BLaER1 treated with 17β-estradiol and CSF1 and Interleukin-3, amounts not matched to agents 10 nM and 100 nM (cell line): ENCODE measurements around the gene HSPA4L.

ENCODE experiments used
- H3K27ac ChIP-seq, 11 experiments: shearing (Covaris generic); formaldehyde crosslinking; 2 replicates each; pipeline ENCODE4 v1.8.1; 2022
- H3K27me3 ChIP-seq, 11 experiments: shearing (Covaris generic); formaldehyde crosslinking; 2 replicates each; pipeline ENCODE4 v1.8.1; 2022
- H3K36me3 ChIP-seq, 11 experiments: shearing (Covaris generic); formaldehyde crosslinking; 2 replicates each; pipeline ENCODE4 v1.8.1; 2022
- H3K4me1 ChIP-seq, 10 experiments: shearing (Covaris generic); formaldehyde crosslinking; 2 replicates each; pipeline ENCODE4 v1.8.1; 2022
- H3K4me2 ChIP-seq, 11 experiments: shearing (Covaris generic); formaldehyde crosslinking; 2 replicates each; pipeline ENCODE4 v1.8.1; 2022
- H3K4me3 ChIP-seq, 10 experiments: shearing (Covaris generic); formaldehyde crosslinking; 2 replicates each; pipeline ENCODE4 v1.8.1; 2022
- H3K9ac ChIP-seq, 11 experiments: shearing (Covaris generic); formaldehyde crosslinking; 2 replicates each; pipeline ENCODE4 v1.8.1; 2022
- H3K9me3 ChIP-seq, 11 experiments: shearing (Covaris generic); formaldehyde crosslinking; replicated peaks in 1 of 11; 2 replicates each; pipeline ENCODE4 v1.8.1; 2022
- H4K20me1 ChIP-seq, 11 experiments: shearing (Covaris generic); formaldehyde crosslinking; 2 replicates each; pipeline ENCODE4 v1.8.1; 2022
- Cebpa-rat ChIP-seq, 11 experiments: shearing (Covaris generic); IDR thresholded peaks; 2 replicates each; pipeline ENCODE4 v1.8.1; 2022

HSPA4L gene

DNA sequence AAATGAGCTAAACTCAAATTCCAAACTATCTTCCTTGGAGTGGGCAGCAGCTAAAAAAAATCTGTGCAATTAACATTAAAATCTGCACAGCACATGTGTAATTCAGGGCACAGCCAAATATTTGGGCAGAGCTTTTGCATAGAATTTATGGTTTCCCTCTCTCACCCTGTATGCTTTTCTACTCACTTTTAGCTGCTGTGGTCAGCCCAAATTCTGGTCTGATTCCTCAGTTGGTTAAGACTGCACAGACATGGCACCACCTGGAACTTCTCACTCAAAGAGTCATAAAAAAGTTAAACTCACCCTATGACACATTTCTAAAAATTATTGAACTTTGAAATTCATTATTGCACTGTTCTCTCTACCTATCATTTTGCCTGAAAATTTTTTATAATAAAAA lies 93.7 kb downstream of the HSPA4L start:
- 0 out of 22 replicates have a peak, but pooled peaks cover 0 to 5% (median 0%) of the 10 kb centered on the region in 11 experiments for H3K36me3 ChIP-seq
- TF ChIP-seq Cebpa-rat (IDR thresholded peaks at IDR 0.05): no peak
- H3K9me3 ChIP-seq: peaks cover 0 to 4% (median 0%) of the 10 kb centered on the region in 11 experiments; a peak in 1 of 22 replicates
- H3K4me3 ChIP-seq: no peak overlapping the region
- no peak overlapping the region for H3K9ac ChIP-seq
- peaks cover 0 to 8% (median 5%) of the 10 kb centered on the region in 10 experiments; a peak in 11 of 20 replicates for H3K4me1 ChIP-seq
- no peak overlapping the region for H3K4me2 ChIP-seq
- H4K20me1 ChIP-seq: no peaks in the 10 kb centered on the region
- no peaks in the 10 kb centered on the region for H3K27me3 ChIP-seq
- no peak overlapping the region for H3K27ac ChIP-seq

DNA sequence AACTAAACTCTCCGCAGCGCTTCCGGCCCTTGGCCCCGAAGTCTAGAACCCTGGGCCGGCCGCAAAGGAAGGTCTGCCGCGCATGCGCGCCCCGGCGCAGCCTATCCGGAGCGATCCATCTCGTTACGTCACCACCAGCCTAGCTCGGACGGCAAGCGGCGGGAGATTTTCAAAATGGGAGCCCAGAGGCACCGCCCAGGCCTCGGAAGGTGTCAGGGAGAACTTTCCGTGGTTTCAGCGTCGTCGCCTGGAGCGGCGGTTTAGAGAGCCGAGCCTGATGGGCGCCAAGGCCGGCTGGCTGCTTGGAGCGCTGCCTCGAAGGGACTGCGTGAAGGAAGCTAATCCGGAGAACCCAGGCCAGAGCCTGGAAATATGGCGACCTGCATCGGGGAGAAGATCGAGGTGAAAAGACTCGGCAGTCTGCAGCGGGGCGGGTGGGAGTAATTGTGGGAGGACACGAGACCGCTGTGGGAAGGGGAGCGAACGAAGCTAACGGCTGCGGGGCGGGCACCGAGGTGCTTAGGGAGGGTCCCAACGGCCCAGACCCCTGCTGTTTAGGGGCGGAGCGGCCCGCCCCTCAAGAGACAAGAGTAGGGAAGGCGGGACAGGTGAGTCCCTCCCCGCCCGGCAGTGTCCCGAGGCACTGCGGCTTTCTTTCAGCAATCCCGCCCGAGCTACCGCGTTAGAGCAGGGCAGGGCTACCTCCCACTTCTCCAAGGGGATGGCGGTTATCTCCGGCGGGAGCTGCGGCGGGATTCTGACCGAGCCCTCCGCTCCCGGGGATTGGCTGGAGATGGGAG lies 98.8 kb downstream of the HSPA4L start, which contains the start of gene PLK4:
TSS of gene PLK4 (plus strand) at position 131 of the 800 bp plus-strand sequence. CDS start at position 373, 242 bp downstream.
- Histone ChIP-seq H3K4me3 (peak within 1 kb of the TSS; percentile 73 to 93 (median 84)), H3K9me3 (no peaks in the 10 kb centered on the region), H3K4me1 (peaks cover 9 to 24% (median 21%) of the 10 kb centered on the region in 10 experiments), H3K9ac (peak within 1 kb of the TSS; percentile 74 to 96 (median 90)), H4K20me1 (peaks cover 0 to 5% (median 0%) of the 10 kb centered on the region in 11 experiments; a peak in 1 of 22 replicates), H3K27me3 (no peaks in the 10 kb centered on the region), H3K36me3 (peaks cover 5 to 42% (median 33%) of the 10 kb centered on the region in 11 experiments; a peak in 19 of 22 replicates), H3K4me2 (peak within 1 kb of the TSS; percentile 84 to 98 (median 93)), H3K27ac (peak within 1 kb of the TSS; percentile 47 to 97 (median 88); a peak in 21 of 22 replicates)
- no peak for TF ChIP-seq Cebpa-rat (IDR thresholded peaks at IDR 0.05)

DNA sequence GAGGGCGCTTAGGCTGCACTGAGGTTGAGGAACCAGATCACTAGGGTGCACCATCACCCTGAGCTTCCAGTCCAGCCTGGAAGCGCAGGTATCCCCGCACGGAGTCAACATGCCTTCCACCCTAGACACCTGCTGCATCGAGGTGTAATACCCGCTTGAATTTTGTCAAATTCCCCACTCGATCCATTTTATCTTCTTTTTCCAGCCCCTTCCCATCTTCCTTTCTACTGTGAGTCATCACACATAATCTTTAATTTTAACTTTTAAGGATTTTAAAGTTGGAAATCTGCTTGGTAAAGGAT lies 99.4 kb downstream of the HSPA4L start:
- H3K9ac ChIP-seq: peak overlapping the region; percentile 74 to 96 (median 90)
- H4K20me1 ChIP-seq: peaks cover 0 to 7% (median 0%) of the 10 kb centered on the region in 11 experiments; a peak in 3 of 22 replicates
- H3K4me3 ChIP-seq: peak overlapping the region; percentile 73 to 93 (median 84)
- H3K27me3 ChIP-seq: no peaks in the 10 kb centered on the region
- no peaks in the 10 kb centered on the region for H3K9me3 ChIP-seq
- no peak for TF ChIP-seq Cebpa-rat (IDR thresholded peaks at IDR 0.05)
- peaks cover 9 to 24% (median 21%) of the 10 kb centered on the region in 10 experiments for H3K4me1 ChIP-seq
- peaks cover 6 to 47% (median 38%) of the 10 kb centered on the region in 11 experiments; a peak in 20 of 22 replicates for H3K36me3 ChIP-seq
- peak overlapping the region; percentile 84 to 98 (median 93) for H3K4me2 ChIP-seq
- peak overlapping the region in 10 of 11 experiments; percentile 76 to 97 (median 90); a peak in 18 of 22 replicates for H3K27ac ChIP-seq

DNA sequence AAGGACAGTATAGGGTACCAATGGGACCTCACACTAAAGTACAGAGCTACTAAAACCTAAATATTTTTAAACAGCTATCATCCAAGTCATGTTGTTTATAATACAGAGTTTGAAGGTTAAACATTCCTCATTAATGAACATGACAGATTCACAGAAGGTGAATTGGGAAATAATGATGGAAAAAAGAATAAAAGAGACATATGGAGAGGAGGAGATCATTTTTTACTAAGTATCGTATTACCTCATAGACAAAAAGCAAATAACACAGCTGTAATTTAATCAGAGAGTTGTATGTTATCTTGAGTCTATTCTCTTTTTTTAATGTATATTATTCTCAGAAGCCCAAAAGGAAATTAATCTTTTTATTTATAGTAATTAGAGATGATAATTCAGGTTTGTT lies 106.4 kb downstream of the HSPA4L start:
- no peak overlapping the region for H3K4me2 ChIP-seq
- H3K4me3 ChIP-seq: no peak overlapping the region
- H3K36me3 ChIP-seq: peaks cover 11 to 99% (median 77%) of the 10 kb centered on the region in 11 experiments; a peak in 21 of 22 replicates

DNA sequence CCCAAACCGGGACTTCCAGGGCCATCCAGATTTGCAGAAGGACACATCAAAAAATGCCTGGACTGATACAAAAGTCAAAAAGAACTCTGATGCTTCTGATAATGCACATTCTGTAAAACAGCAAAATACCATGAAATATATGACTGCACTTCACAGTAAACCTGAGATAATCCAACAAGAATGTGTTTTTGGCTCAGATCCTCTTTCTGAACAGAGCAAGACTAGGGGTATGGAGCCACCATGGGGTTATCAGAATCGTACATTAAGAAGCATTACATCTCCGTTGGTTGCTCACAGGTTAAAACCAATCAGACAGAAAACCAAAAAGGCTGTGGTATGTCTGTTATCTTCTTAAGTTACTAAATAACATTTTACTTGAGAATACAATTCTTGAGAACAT lies 107.8 kb downstream of the HSPA4L start:
- H3K4me2 ChIP-seq: no peak overlapping the region
- TF ChIP-seq Cebpa-rat (IDR thresholded peaks at IDR 0.05): no peak
- H3K4me1 ChIP-seq: peaks cover 0 to 6% (median 0%) of the 10 kb centered on the region in 10 experiments; a peak in 1 of 20 replicates
- no peak overlapping the region for H3K4me3 ChIP-seq
- no peak overlapping the region for H3K9ac ChIP-seq
- peaks cover 0 to 17% (median 0%) of the 10 kb centered on the region in 11 experiments; a peak in 6 of 22 replicates for H4K20me1 ChIP-seq
- no peaks in the 10 kb centered on the region for H3K9me3 ChIP-seq
- H3K27me3 ChIP-seq: no peaks in the 10 kb centered on the region
- H3K36me3 ChIP-seq: peaks cover 16 to 99% (median 81%) of the 10 kb centered on the region in 11 experiments; a peak in 21 of 22 replicates
- H3K27ac ChIP-seq: no peak overlapping the region

More for the DNA sequence above, 106.4 kb downstream of the HSPA4L start:
- Histone ChIP-seq H3K4me1 (peaks cover 0 to 6% (median 0%) of the 10 kb centered on the region in 10 experiments; a peak in 1 of 20 replicates), H3K27ac (no peak overlapping the region), H3K9ac (no peak overlapping the region), H3K27me3 (no peaks in the 10 kb centered on the region), H3K9me3 (no peaks in the 10 kb centered on the region), H4K20me1 (peaks cover 0 to 17% (median 0%) of the 10 kb centered on the region in 11 experiments; a peak in 6 of 22 replicates)
- TF ChIP-seq Cebpa-rat (IDR thresholded peaks at IDR 0.05): no peak
